HG02981 (cell line): ENCODE measurements around the gene ANKRD33B.

ENCODE experiments used
- ATAC-seq: cut with Tn5 transposase; IDR thresholded peaks from one replicate; pipeline ENCODE4 v1.9.1; 2021; ENCODE audit warnings: mild to moderate bottlenecking, moderate library complexity; ENCODE audit not compliant: unreplicated experiment

The ANKRD33B gene

DNA sequence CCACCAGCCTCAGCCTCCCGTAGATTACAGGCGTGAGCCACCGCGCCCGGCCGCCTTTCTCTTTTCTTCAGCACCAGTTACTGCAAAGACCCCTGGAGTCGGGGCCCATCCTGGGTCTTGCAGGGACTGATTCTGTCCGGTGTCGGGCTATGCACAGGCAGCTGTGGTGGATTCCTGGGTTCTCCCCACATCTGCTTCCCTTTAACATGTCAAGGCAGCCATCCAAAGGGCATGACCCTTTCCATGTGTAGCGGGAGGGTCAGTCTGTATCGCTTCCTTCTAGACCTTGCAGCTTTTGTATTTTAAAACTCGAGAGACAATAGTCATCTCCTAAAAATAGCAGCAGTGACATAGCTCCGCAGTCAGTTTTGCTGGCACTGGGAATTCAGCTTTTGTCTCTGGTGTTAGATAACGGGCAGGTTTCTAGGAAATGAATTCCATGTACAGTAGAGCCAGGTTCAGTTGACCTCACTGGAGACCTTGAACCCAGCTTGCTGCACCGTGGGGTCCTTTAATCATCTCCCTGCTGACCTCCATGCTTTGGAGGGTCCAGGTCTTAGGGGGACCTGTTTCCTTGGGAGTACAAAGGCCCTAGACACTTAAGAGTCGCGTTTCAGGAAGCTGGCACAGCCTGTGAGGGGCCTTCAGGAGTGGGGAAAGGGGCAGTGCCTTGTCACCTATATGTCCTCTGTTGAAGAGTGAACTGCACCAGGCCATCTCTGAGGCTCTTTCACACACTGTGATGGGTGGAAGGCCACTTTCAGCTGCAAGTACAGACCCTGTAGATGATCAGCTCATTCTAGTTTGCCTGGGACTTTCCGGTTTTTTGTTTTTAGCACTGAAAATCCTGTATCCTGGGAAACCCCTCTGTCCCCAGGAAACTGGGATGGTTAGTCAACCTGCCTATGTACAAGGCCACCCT lies 13.8 kb downstream of the ANKRD33B start:
- ATAC-seq, result peak; percentile 48

DNA sequence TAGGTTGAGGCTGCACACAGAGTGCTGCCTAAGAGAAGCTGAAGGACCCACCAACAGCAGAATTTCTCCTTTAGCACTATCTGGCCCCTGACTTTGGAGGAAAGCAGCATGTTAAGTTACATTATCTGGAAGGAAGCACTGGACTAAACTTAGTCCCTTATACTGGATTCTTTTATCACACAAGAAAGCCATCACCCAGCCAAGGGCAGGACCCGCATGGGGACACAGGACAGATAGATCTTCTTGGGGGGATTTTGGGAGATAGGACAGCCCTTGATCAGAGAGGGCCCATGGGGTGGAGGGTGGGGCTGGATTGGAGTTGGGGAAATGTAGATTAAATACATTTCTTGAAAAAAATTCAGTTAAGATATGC lies 14.4 kb downstream of the ANKRD33B start:
- ATAC-seq, result no peak

DNA sequence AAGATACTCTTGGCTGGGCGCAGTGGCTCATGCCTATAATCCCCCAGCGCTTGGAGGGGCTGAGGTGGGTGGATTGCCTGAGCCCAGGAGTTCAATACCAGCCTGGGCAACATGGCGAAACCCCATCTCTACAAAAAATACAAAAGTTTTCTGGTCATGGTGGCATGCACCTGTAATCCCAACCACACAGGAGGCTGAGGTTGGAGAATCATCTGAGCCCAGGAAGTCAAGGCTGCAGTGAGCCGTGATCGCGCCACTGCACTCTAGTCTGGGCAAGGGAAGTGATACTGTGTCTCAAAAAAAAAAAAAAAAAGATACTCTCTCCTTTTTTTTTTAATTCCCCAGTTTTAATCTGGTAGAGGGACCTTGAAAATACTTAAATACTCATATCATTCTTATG lies 15.0 kb downstream of the ANKRD33B start:
- peak; percentile 44 for ATAC-seq

DNA sequence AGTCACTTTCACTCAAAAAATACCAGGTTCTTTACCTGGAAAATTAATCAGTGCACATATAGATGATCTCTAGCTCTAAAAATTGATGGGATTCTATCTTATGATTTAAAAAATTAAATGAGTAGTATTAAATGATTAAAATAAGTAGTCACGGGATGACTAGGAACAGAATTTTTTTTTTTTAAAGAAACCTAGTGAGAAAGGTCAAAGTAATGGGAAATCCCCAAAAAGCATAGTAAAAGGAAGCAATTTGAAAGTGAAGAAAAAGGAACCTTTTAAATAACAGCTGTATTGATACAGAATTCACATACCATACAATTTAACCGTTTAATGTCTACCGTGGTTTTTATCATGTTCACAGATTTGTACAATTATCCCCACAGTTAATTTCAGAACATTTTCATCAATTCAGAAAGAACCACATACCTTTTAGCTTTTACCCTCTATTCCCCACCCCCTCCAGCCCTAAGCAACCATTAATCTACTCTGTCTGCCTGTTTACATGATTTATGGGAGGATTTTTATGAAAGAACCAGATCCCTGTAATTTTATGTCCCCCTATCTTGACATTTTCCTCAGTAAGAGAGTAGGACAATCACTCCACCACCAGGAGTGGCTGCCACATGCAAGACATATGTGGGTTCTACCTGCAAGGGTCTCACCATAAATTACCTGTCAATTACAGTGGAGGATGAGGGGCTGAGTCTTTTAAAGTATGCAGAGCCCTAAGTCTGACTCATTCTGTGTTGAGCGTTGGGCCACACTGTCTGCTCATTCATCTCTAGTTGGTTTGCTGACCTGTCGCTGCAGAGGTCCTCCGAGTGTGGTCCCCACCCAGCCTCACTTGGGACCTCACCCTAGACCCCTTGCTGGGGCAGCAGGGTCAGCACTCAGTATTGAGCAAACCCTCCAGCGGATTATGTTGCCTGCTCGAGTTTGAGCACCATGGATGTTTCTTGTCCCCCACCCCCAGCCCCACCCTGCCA lies 16.0 kb downstream of the ANKRD33B start:
- ATAC-seq, result peak; percentile 30

DNA sequence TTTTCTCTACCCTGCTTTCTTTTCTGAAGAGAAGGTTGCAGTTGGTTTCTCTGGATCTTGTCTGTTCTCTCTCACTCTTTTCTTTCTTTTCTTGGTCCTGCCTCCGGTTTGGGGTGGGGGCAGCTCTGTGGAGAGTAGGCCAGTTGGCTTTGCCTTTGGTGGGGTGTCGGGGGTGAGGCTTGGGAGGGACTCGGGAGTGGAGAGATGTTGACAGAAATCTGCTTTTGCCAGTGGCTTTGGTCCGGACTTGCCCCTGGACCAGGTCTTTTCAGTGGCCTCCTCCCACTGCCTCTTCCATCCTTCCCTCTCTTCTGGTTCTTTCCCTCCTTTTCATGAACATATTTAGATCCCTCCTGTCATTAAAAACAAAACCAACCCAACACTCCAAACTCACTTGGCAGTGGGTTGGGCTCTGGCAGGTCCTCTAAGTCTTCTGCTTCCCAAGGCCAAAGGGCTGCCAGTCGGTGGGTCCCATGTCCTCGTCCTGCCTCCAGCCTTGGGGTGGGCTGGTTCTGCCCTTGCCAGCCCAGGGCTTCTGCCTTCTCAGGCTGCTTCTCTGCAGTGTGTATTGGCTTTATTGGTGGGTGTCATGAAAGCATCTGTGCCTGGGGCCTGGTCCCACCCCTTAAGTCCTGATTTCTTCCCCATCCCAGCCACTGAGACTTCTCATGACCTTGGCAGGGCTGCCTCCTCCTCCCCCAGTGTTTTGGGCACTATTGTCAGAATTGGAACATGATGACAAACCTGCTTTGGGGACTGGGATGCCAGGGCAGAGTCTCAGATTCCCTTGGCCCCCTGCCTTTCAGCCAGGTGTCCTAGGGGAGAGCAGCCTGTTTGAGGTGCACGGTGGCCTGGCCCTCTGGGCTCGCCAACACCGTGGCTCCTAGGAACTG lies 16.9 kb downstream of the ANKRD33B start:
- no peak for ATAC-seq

DNA sequence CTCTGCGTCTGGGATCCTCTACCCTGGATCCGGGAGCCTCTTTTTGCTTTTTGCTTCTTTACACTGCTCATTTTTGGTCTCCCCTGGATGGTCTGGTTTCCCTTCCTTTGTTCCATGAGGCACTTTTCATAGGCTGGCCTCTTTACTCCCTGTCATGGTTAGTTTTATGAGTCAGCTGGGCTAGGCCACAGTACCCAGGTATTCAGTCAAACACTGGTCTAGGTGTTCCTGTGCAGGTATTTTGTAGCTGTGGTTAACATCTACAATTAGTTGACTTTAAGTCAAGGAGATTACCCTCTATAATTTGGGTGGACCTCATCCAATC lies 17.5 kb downstream of the ANKRD33B start:
- no peak for ATAC-seq

DNA sequence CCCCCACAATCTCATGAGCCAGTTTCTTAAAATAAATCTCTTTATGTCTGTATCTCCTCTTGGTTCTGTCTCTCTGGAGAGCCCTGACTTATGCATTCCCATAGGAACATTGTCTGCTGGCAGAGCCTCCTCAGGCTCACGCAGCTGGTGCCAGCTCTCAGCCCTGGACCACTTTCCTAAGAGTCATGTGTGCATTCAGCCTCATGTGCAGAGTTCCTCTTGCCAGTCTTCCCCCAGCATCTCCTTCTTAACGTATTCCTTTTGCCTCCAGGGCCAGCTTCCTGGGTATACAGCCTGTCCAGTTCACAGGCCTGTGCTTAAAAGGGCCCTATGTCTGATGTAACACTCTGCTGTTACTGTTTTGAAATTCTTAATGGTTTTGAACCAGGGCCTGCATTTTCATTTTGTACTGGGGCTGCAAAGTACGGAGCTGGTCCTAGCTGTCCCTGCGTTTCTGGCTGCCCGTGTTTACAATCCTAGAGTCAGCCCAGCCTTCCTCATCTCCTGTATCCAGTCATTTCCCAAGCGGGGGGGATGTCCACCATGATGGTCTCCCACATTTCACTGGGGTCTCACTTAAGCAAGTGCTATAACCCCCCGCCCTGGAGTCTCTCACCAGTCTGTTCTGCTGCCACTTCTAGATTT lies 18.1 kb downstream of the ANKRD33B start:
- ATAC-seq, result no peak

DNA sequence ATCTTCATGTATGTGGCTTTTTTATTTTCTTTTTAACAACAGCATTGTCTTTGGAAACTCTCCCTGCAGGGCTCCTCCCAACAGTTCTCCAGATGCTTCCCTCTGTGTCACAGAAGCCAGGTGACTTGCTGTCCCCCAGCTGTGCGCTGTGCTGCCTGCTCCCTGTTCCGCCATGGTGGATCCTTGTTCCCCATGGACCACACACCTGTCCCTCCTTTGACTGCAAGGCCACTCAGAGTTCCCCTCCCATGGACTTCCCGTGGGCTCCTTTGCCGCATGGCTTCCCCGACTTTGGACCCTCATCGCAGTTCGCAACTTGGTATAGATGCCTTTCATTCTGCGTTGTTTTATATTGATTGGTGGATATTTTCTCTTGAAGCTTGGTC lies 18.6 kb downstream of the ANKRD33B start:
- no peak for ATAC-seq

DNA sequence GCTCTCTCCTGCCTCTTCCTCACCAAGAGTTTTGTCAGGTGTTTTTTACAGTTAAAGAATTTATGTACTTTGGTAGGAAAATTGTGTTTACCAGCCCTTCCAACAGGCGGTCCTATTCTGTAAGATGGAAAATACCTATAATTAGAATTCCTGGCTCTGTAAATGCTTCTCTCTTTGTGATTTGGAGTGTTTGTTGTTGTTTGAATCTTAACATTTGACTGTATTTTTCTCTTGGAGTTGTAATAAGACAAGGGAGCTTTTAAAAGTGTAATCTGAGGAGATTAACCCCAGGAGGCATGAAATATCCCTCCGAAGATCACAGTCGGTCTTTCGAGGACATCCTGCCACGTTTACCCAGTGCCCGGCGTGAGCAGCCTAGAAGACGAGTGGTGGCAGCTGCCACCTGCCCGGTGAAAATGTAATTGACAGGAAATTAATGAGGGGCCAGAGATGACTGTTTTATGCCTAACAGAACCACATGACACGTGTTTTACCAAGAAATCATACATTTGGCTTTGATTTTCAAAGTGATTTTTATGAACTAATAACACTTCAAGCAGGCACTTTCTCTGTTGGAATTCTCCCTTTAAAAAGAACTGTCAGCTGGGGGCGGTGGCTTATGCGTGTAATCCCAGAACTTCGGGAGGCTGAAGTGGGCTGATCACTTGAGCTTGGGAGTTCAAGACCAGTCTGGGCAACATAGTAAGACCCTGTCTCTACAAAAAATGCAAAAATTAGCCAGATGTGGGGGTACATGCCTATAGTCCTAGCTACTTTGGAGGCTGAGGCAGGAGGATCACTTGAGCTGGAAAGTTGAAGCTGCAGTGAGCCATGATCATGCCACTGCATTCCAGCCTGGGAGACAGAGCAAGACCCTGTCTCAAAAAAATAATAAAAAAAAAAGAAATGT lies 20.0 kb downstream of the ANKRD33B start:
- no peak for ATAC-seq

DNA sequence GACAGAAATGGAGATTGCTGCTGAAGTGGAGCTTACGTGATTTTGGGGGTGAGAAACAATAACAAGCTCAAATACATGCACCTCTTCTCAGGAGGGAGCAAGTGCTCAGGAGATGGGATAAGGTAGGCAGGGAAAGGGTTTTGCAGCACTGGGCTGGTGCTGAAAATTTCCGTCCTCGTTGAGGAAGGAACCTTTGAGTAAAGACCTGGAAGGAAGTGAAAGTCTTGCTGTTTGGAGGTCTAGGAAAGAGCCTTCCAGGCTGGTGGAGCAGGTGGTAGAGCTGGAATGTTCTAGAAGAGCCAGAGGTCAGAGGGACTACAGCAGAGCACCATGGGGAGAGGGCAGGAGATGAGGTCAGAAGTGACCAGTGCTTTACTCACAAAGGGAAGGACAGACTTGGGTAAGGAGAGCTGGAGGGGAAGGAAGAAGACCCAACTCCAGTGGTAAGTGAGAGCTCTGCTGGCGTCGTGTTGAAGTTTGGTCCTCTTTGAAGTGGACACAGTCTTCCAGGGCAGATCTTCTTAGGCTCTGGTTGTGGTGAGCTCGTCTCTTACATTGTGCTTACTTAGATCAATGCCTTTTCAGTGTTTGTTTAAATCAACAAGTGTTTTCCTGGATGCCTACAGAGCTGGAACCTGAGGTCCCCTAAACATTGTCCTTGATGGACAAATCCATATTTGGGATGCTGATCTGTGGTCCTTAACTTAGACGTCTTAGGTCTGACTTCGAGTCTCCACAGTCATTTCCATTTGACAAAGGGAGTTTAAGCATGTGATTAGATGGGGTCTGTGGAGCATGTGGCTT lies 21.0 kb downstream of the ANKRD33B start:
- no peak for ATAC-seq

DNA sequence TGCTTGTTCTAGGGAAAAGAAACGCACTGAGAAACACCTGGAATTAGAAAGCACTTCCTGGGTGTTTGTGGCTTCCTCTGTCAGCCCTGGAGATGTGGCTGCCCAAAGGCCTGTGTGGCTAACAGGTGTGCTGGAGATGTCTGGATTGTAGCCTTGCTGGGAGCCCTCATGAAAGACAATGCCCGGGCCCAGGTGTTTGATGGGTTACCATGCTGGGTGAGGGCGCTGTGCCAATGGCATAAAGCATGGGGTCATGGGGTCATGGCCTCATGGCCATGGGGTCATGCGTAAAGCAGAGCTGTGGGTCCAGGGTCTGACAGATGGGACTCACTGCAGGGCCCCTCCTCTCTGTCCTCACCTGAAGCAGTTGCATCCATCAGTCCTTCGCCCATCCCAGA lies 21.6 kb downstream of the ANKRD33B start:
- ATAC-seq, result no peak

DNA sequence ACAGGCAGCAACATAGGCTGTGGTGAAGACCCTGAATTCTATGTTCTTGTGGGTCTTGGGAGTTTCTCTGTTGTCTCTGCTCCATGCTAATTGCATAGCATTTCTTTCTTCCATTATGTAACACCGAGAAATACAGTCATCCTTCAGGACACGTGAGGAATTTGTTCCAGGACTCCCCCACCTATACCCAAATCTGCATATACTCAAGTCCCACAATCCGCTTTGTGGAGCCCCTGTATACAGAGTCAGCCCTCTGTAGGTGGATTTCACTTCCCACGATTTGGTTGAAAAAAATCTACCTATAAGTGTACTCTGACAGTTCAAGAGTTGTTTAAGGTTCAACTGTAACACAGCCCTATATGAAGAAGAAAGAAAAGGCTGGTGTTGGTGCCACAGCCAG lies 22.1 kb downstream of the ANKRD33B start:
- no peak for ATAC-seq

DNA sequence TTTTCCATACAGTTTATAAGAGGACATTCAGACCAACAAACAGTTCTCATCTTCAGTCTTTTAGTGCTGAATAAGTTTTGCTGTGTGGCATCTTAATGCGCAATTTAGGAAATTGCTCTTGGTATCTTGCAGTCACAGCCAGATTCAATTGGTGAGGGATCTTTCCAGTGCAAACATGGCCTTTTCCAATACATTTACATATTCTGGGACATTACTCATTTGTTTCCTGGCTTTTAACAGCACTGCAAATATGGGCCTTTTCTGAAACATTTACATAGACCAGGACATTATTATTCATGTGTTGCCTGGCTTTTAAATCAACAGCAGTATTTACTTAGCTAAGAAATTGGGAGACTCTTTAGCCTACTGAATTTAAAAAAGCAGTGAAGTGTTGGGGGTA lies 22.7 kb downstream of the ANKRD33B start:
- ATAC-seq, result no peak

DNA sequence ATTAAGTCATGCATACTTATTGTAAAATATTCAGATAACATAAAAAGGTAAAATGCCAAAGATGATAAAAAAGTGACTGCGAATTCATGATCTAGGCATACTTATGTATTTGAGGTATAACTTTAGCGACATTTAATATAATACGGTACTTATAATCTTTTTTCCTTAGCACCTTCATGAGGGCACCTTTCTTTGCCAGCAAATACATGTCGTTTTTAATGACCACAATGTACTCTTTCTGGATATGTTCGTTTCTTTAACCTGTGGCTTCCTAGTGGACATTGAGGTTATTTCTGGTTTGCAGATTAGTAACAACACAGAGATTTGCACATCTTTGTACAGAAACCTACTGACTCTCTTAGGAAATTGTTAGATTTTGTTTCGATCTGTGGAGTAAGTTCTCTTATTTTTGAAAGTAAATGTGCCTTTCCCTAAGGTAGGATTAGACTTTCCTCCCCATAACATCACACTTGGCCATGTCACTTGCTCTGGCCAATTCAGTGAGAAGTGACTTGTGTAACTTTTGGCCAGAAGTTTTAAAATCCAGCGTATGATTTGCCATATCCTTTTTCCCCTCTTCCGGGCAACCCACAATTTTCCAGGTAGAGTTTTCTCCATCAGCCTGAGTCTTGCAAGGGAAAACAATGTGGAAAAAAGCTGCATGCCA lies 24.4 kb downstream of the ANKRD33B start:
- no peak for ATAC-seq

DNA sequence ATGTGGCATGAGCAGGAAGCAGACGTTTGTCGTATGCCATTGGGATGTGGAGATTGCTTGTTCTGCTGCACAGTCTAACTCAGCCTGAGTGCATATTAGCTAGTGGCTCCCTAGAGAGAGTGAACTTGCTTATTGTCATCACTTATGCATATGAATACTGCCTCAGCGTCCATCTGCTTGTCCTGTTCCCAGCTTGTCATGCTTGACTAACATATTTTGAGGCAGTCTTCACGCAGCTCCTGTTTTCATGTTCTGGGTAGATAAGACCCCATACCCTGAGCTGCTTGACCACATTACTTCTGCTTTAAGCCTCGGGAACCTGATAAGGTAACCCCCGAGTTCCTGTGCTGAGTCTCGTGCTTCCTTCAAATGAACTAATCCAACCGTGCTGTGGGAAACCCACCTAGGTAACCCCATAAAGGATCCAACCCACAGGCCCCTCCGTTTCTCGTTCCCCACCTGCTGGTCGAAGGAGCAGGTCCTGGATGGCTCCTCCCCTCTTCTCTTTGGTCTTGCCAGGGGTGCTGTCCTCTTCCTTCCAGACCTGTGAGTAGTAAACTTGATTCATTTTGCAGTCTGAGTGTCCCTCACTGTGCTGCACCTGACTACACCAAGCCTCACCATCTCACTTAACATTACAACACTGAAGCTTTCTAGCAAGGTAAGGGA lies 25.0 kb downstream of the ANKRD33B start:
- no peak for ATAC-seq

DNA sequence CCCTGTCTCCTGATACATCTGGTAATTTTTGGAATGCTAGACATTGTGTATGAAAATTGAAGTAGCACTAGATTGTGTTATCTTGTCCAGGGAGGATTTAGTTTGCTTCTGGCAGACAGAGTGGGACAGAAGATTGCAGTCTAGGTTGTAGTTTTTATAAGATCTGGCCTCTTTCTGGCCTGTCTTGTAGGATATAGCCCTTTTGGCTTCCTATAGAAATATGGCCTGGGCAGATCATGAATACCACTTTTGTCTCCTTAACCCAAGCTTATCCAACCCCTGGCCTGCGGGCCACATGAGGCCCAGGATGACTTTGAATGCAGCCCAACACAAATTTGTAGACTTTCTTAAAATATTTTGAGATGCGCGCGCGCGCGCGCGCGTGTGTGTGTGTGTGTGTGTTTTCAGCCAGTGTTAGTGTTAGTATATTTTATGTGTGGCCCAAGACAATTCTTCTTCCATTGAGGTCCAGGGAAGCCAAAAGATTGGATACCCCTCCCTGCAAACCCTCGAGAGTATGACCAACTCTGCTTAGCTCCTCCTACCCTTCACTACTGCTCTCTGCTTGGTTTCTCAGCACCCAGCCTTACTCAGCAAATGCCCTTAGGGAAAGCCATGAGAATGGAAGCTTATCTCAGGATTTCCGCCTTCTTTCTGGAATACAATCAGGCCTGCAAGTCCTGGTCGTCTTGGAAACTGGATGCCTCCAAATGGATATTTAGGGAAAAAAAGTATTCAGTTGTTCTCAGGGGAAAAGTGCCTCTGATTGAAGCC lies 26.5 kb downstream of the ANKRD33B start:
- ATAC-seq, result no peak

DNA sequence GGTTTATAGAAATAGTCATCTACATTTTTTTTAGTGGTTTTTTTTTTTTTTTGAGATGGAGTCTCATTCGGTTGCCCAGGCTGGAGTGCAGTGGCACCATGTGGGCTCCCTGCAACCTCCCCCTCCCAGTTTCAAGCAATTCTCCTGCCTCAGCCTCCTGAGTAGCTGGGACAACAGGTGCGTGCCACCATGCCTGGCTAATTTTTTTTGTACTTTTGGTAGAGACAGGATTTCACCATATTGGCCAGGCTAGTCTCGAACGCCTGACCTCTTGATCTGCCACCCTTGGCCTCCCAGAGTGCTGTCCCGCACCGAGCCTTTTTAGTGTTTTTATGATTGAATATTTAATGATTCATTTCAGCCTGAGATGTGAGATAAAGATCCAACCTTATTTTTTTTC lies 27.3 kb downstream of the ANKRD33B start:
- ATAC-seq, result no peak
